ENCODE results near the gene SFMBT2.

DNA sequence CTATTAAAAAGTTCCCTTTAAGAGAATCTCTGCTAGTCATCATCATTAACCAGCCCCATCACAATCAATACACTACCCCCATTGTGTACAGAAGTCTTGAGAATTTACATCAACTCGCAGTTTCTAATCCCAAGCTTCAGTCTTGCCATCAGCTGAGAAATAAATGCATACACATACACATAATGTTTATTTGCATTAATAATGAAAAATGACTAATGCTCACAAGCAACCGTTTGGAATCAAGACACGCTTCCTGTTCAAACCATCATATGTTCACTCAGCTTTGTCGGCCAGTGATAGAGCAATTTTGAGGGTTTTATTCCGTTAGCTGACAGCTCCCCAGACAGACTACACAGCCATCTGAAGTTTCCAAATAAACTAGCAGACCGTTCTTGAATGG lies 287.1 kb downstream of the SFMBT2 start:
- TF ChIP-seq ZNF384 (IDR thresholded peaks at IDR 0.05) (no peak), SP1 (IDR thresholded peaks at IDR 0.05) (no peak), CTBP1 (IDR thresholded peaks at IDR 0.05; ENCODE audit: borderline replicate concordance) (no peak), FOXM1 (IDR thresholded peaks at IDR 0.05; ENCODE audit: borderline replicate concordance) (no peak), TARDBP (IDR thresholded peaks at IDR 0.05) (no peak), ARNT (IDR thresholded peaks at IDR 0.05) (no peak), LEF1 (IDR thresholded peaks at IDR 0.05; ENCODE audit: borderline replicate concordance) (no peak), BHLHE40 (IDR thresholded peaks at IDR 0.05; ENCODE audit: borderline replicate concordance) (no peak), ELF4 (IDR thresholded peaks at IDR 0.05) (no peak), NFRKB (IDR thresholded peaks at IDR 0.05) (no peak), SUZ12 (IDR thresholded peaks at IDR 0.05) (no peak), HDGF (IDR thresholded peaks at IDR 0.05; ENCODE audit: borderline replicate concordance) (no peak), FOXK2 (IDR thresholded peaks at IDR 0.05) (no peak)
- TF ChIP-seq, protein P1, sequence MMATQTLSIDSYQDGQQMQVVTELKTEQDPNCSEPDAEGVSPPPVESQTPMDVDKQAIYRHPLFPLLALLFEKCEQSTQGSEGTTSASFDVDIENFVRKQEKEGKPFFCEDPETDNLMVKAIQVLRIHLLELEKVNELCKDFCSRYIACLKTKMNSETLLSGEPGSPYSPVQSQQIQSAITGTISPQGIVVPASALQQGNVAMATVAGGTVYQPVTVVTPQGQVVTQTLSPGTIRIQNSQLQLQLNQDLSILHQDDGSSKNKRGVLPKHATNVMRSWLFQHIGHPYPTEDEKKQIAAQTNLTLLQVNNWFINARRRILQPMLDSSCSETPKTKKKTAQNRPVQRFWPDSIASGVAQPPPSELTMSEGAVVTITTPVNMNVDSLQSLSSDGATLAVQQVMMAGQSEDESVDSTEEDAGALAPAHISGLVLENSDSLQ (IDR thresholded peaks at IDR 0.05), result no peak

All from HEK293T (cell line).